ENCODE results near the gene MYRFL.

DNA sequence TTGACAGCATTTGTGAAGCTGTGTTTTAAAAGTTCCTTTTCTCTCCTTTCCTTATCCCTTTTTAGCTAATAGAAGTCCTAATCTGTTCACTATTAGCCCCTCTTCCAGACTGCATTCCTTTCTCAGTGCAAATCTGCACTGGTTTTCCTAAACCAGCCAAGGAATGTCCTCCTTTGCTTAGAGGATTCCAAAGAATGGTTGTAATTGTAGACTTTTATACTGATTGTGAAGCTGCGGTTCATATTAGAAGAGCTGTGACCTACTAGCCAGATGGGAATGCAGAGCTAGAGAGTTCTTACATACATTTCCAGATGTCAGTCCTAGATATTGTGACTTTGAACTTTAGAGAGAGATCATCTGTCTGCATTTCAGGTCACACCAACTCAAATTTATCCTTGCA lies 79.8 kb downstream of the MYRFL start:
- TF ChIP-seq, protein P1, sequence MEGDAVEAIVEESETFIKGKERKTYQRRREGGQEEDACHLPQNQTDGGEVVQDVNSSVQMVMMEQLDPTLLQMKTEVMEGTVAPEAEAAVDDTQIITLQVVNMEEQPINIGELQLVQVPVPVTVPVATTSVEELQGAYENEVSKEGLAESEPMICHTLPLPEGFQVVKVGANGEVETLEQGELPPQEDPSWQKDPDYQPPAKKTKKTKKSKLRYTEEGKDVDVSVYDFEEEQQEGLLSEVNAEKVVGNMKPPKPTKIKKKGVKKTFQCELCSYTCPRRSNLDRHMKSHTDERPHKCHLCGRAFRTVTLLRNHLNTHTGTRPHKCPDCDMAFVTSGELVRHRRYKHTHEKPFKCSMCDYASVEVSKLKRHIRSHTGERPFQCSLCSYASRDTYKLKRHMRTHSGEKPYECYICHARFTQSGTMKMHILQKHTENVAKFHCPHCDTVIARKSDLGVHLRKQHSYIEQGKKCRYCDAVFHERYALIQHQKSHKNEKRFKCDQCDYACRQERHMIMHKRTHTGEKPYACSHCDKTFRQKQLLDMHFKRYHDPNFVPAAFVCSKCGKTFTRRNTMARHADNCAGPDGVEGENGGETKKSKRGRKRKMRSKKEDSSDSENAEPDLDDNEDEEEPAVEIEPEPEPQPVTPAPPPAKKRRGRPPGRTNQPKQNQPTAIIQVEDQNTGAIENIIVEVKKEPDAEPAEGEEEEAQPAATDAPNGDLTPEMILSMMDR (IDR thresholded peaks at IDR 0.05), result no peak
- TF ChIP-seq POLR2A (IDR thresholded peaks at IDR 0.05), result no peak

Data from lower leg skin (tissue), 3 donors.